SHP77 treated with DMSO at 0.1 percent for 48 hours (cell line): ENCODE results near the gene PTTG1.

Source experiments
- DNase-seq: peaks from one replicate; lab custom pipeline; 2025; lab: John Stamatoyannopoulos, UW

The PTTG1 gene

DNA sequence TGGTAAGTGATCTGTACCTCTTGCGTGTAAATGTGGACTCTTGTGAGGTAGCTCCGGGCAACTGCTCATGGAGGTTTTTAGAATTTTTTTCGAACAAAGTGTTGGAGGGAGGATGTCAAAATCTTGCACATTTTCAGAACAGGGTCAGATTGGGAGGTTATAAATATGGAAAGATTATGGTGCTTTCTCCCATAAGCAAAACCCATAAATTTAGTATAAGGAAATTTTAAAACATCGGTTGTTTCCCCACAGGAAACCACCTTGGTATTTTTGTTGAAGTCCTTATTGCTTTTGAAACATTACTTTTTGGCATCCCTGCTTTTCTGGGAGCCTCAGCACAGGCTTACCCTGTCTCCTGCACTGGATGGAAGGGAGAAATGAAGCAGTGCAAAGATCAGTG lies 33.9 kb downstream of the PTTG1 start:
- DNase-seq, result no peak

DNA sequence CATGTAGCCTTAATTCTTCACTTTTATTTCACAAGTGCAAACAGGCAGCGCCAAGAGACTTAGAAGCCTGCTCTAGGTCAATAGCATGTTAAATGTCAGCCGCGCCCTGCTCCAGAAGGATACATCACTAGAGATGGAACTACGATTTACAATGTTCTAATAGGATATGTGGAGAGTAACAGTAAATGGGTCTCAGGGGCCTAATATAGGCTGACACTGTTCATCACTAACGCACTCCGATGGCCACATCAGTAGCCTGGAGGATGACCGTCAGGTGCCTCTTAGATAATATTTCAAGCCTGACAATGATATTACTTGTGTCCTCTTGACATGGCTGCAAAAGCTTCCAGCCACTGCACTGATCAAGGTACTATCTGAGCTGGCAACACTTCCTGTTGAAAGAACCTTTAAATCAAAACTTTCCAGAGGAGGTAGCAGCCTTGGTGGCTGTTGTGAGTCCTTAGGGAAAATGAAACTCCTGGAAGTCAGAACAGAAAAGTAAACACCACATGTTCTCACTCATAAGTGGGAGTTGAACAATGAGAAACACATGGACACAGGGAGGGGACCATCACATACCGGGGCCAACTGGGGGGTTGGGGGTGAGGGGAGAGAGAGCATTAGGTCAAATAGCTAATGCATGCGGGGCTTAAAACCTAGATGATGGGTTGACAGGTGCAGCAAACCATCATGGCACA lies 35.0 kb downstream of the PTTG1 start:
- no peak for DNase-seq

GRCh38 chr5:160457252-160457651 lies 35.6 kb downstream of the PTTG1 start:
- DNase-seq, result no peak

DNA sequence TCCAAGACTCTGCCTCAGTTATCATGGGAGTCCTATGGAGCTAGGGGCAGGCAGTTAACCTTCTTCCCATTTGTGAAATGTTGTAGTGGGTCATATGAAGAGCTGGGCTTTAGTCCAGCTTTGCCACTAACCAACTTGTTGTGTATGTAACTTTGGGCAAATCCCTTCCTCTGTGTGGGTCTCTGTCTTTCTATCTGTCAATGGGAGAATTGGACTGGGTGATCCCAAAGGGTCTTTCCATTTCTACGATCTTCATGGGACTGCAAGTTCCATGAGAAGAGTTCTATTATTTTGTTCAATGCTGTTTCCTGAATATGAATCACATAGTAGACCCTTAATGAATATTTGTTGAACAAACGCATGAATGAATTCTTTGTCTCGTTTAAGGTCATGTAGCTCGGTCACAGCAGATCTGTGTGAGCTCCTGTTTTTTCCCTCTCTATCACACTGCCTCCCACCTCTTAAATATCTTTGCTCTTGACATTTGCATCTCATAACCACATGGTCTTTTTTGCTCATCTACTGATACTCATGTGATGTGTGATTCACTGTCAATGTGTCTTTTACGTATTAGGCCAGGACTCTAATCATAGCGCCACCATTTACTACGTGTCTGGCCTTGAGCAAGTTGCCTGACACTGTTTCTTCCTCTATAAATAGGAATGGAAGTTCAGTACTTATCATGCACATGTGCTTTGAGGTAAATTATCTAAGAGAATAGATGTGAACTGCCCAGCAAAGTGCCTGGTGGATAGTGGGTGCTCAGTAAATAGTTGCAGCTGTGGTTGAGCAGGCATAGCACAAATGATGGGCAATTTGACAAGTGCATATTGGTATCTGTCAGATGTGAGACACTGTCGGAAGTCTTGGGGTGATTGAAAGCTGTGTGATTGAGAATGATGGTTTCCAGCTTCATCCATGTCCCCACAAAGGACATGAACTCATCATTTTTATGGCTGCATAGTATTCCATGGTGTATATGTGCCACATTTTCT lies 37.4 kb downstream of the PTTG1 start:
- DNase-seq, result no peak

- no peak for DNase-seq
These were observed 38.9 kb downstream of the PTTG1 start for GRCh38 chr5:160460377-160461049.

- DNase-seq, result no peak
These were observed 39.7 kb downstream of the PTTG1 start for GRCh38 chr5:160461378-160461777.

- no peak for DNase-seq
These were observed 40.5 kb downstream of the PTTG1 start for GRCh38 chr5:160462167-160462566.

GRCh38 chr5:160463227-160463626 lies 41.6 kb downstream of the PTTG1 start:
- DNase-seq, result no peak

DNA sequence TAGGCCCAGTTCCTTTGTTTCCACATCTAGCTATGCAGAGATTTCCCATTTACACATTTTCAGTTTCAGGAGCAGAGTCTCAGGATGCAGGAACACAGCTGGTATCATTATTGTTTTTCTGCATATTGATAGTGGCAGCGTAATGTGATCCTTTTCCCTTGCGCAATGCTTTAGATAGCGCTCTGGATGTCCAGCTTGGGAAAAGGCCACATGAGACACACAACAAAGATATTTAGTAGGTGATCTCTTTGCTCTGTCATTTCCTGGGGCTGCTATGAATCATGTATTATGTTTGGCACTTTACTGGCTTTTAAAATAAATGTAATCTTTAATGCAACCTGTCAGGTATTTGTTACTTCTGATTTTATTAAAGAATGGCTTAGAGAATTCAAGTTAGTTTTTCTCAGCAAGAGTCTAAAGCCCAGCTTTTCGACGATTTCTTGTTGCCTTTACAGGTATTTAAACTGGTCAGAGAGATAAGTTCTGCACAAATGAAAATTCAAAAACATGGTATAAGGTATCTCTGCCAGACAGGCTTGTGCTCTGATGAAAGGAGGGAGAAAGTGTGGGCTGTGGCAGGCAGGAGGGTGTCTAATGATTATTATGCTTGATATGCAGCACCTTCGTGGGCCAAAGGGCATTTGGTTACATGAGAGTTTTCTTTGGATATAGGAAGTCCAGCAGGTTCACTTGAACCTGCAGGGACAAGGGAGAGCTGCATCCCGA lies 42.2 kb downstream of the PTTG1 start:
- DNase-seq, result no peak

DNA sequence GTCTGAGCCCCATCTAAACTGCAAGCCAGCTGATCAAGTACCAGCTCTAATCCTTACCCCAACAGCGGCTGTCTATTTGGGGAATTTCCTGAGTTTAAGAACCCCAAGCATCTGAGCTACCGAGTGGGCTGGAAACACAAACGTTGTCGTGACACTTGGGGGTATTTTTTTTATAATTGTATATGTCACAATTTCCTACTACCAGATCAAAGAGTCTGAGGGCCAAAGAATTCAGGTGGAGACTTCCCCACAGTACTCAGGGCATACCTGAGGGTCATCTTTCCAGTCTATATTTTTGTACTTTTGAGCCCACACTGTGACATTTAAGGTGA lies 42.8 kb downstream of the PTTG1 start:
- DNase-seq, result no peak

- DNase-seq, result no peak
These were observed 44.5 kb downstream of the PTTG1 start for GRCh38 chr5:160466116-160466515.

DNA sequence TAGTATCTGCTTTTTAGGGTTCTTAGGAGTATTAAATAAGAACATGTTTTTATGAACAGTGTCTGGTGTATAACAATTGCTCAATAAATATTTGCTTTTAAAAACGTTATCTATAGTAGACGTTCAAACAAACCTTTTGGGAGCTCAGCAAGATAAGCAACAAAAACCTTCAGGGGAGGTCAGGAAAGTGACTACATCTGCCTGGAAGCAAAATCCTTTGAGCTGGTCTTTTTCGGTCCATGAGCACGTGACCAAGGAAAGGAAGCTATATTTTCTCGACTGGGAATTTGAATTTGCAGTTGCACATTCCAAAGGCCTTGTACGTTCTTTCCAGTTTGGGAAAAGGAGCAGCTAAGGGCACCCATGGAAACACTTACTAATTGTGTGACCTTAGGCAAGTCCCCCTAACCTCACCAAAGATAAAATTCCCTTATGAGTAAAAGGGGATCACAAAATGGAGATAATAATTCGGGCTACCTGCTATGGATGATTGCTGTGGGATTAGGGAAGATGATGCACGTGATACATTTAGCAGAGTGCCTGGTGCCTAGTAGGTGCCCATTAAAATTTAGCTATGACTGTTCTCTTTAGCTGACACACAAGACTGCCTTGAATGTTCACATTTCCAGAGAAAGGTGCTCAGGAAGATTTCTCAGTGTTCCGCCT lies 45.4 kb downstream of the PTTG1 start:
- no peak for DNase-seq

DNA sequence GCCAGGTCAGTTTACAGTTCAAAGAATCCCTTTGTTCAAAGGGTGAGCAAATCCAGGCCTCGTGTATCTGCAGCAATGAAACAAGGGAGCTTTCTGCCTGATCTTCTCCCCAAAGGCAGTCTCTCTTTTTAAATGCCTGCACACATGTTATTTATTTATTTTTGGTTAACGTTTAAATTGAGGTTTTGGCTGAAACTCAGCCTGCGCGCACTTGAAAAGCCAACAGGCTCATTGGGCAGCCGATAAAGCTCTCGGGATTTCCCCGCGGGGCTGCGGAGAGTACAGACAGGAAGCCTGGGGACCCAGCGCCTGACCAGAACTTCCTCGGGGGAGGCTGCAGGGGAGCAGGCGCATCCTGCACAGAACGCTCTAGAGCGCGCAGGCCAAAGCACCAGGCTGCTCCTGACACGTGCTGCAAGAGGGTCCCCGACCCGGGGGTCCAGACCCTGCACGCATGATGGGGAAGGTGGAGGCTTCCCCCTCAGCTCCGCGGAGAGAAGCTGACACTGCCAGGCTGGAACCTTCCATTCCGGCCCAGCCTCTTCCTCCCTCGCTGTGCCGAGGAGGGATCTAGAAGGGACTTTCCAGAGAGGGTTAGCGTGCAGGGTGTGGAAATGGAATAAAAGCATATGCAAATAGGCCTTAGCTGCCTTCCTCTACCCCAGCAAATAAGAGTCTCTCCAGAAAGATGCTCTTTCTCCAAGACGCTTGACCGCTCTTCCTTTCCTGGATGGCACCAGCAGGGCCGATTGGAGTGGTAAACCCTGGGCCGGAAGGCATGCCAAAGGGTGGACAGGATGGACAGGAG lies 46.1 kb downstream of the PTTG1 start:
- no peak for DNase-seq

DNA sequence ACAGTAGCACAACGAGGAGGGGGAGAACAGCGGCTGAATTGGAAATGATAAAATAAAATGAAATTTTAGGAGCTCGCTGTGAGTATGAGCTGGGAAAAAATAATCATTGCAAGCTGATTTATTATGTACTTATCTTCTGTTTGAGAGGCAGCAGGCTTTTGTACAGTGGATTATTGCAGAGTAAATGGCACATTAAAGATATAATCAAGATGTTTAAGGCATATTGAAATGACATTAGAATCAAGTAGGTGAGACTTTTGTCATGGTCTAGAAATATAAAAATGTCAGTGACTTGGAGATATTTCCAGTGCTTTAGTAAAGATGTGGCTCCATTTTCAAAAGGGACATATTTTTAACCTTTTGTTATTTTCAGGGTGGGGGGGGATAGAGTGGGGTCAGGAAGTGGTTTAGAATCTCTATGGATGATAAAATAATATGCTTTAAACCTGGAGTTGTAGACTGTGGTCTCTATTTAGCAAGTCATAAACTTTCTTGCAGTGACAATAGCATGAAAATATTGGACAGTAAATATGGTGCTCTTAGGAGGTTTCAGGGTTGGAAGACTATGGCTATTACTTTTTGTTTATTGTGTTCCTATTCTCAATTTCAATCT lies 46.8 kb downstream of the PTTG1 start:
- no peak for DNase-seq

DNA sequence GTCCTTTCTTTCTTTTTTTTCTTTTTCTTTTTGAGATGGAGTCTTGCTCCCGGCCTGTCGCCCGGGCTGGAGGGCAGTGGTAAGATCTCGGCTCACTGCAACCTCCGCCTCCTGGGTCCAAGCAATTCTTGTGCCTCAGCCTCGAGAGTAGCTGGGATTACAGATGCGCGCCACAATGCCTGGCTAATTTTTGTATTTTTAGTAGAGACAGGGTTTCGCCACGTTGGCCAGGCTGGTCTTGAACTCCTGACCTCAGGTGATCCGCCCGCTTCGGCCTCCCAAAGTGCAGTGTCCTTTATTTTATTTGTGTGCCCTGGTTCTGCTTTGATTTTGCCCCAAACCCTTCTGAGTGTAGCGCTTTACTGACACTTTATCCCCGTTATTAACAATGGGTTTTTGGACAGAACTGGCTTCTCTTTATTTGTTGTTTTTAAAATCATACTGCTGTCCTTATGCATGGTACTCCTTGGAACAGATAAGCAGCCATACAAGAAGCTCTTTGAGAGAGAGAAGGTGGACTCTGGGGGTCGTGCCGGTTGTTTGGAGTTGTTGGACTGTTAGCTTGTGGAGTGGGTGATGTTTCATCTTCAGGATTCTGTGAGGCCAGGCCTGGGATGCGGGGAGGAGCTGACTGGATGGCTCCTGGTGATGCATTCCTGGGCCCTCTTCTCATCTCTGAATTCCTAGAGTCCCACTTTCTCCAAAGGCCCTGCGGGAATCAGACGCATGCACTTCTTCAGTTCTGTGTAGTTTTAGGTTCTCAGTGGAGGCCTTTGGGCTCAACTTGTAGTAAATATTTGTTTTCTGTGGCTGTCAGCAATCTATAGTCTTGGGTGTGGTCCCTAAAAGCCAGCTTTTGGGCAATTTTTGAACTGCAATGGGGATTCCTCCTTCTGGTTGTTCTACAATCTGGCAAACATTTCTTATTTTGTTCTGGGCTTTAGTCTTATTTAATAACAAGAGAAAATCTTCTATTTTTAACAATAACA lies 47.8 kb downstream of the PTTG1 start:
- DNase-seq, result no peak

GRCh38 chr5:160470437-160471361 lies 49.0 kb downstream of the PTTG1 start:
- no peak for DNase-seq

DNA sequence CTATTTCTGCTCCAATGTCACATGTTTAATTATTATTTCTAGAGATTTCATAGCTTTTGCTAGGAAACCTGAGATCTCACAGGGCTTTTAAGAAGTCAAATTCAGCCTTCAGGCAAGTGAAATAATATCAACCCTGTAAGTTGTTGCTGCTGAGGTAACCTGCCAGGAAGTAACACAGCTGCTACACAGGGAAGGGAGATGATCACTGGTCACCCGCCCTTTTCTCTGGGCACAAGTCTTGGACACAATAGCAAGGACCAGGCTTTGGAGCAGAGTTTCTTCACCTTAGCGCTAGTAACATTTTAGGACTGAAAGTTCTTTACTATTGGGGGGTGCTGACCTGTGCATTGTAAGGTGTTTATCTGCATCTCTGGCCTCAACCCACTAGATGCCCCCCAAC lies 50.1 kb downstream of the PTTG1 start:
- DNase-seq, result no peak

DNA sequence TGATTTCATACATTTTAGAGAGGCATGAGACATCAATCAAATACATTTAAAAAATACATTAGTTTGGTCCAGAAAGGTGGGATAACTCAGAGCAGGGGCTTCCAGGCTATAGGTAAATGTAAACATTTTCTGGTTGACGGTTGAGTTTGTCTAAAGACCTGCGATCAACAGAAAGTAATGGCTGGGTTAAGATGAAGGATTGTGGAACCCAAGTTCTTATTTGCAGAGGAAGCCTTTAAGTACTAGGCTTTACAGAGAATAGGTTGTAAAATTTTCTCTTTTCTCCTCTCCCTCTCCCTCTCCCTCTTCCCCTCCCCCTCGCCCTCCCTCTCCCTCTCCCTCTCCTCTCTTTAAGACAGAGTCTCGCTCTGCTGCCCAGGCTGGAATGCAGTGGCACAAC lies 50.8 kb downstream of the PTTG1 start:
- no peak for DNase-seq
